Progenitor cell of endocrine pancreas (in vitro differentiated cells): Measurements from ENCODE around the gene CAPN12. TPM values are rescaled to one million over a fixed set of nuclear protein-coding genes. Genes with fewer than 3 reads are reported as not detected.
A peak's percentile ranks its signal among the peaks of the same experiment; 100 is the strongest.

Experiments
- DNase-seq: peaks from one replicate; pipeline ENCODE4 v3.0.0; 2021; ENCODE audit warnings: low spot score; ENCODE audit not compliant: unreplicated experiment
- H3K27ac Mint-ChIP-seq: 2 replicates; pipeline ENCODE4 v1.8.0; 2021; ENCODE audit warnings: mild to moderate bottlenecking, moderate library complexity, mixed read lengths
- H3K27me3 Mint-ChIP-seq: 2 replicates; pipeline ENCODE4 v1.8.0; 2021; ENCODE audit warnings: mixed read lengths
- H3K36me3 Mint-ChIP-seq: 2 replicates; pipeline ENCODE4 v1.8.0; 2022; ENCODE audit warnings: mixed read lengths; ENCODE audit not compliant: insufficient read depth
- H3K4me1 Mint-ChIP-seq: 2 replicates; pipeline ENCODE4 v1.8.0; 2021; ENCODE audit warnings: low read depth, mixed read lengths
- H3K4me3 Mint-ChIP-seq: 2 replicates; pipeline ENCODE4 v1.8.0; 2021; ENCODE audit warnings: low read depth, mild to moderate bottlenecking, moderate library complexity, mixed read lengths
- H3K9me3 Mint-ChIP-seq: 2 replicates; pipeline ENCODE4 v1.8.0; 2021; ENCODE audit warnings: low read depth, mixed read lengths
- total RNA-seq: library from RNA; stranded (reverse); gene quantifications from 2 replicates; pipeline ENCODE4 v1.2.1, GENCODE V29; 2021
- TF ChIP-seq, protein P1 (sequence below): fragments of 200-600 bp; sonication (generic); IDR thresholded peaks from one replicate; pipeline ENCODE4 v1.5.0; 2021; ENCODE audit warnings: antibody characterized with exemption, mild to moderate bottlenecking; ENCODE audit not compliant: unreplicated experiment

The CAPN12 gene
- total RNA-seq, 1 donor from 2014 or later = 4.1 TPM

- Mint-ChIP-seq H3K27me3 (no peaks in the 10 kb centered on the region), H3K4me1 (peaks cover 24% of the 10 kb centered on the region), H3K4me3 (no peak overlapping the region), H3K36me3 (peaks cover 18% of the 10 kb centered on the region), H3K9me3 (no peaks in the 10 kb centered on the region), H3K27ac (peak overlapping the region; percentile 86)
- TF ChIP-seq, protein P1, sequence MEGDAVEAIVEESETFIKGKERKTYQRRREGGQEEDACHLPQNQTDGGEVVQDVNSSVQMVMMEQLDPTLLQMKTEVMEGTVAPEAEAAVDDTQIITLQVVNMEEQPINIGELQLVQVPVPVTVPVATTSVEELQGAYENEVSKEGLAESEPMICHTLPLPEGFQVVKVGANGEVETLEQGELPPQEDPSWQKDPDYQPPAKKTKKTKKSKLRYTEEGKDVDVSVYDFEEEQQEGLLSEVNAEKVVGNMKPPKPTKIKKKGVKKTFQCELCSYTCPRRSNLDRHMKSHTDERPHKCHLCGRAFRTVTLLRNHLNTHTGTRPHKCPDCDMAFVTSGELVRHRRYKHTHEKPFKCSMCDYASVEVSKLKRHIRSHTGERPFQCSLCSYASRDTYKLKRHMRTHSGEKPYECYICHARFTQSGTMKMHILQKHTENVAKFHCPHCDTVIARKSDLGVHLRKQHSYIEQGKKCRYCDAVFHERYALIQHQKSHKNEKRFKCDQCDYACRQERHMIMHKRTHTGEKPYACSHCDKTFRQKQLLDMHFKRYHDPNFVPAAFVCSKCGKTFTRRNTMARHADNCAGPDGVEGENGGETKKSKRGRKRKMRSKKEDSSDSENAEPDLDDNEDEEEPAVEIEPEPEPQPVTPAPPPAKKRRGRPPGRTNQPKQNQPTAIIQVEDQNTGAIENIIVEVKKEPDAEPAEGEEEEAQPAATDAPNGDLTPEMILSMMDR = no peak
- no peak for DNase-seq
Observed at GRCh38 chr19:38701455-38702063, 42.7 kb downstream of the CAPN12 start.

DNA sequence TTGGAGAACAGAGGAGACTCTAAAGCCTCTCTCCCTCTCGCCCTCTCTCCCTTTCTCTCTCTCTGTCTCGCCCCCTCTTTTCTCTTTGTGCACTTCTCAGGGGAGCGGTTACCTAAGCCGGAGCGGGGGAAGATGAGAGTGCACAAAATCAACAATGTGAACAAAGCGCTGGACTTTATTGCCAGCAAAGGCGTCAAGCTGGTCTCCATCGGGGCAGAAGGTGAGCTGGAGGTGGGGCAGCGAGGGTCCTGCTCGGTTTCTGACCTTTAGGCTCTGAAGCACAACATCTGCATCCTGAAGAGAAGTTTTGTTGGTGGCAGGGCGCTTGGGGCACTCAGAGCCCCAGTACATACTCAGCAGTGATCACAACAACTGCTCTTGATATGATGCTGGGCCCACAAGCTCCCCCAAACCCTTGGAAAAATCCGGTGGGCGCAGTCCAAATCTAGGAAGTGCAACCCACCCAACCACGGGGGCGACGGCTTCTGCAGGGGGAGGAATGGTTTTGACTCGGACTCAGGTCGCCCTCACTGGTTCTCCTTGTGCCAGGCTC lies 43.3 kb downstream of the CAPN12 start:
- DNase-seq = no peak
- Mint-ChIP-seq H3K27me3 (no peaks in the 10 kb centered on the region), H3K9me3 (no peaks in the 10 kb centered on the region), H3K36me3 (peaks cover 14% of the 10 kb centered on the region), H3K27ac (peak overlapping the region; percentile 86), H3K4me1 (peaks cover 24% of the 10 kb centered on the region), H3K4me3 (no peak overlapping the region)
- TF ChIP-seq, protein P1 = no peak

GRCh38 chr19:38700350-38700901 lies 43.8 kb downstream of the CAPN12 start:
- Mint-ChIP-seq H3K9me3 (no peaks in the 10 kb centered on the region), H3K4me3 (no peak overlapping the region), H3K27me3 (no peaks in the 10 kb centered on the region), H3K4me1 (peaks cover 29% of the 10 kb centered on the region), H3K27ac (peak overlapping the region; percentile 86), H3K36me3 (peaks cover 12% of the 10 kb centered on the region)
- no peak for DNase-seq
- TF ChIP-seq, protein P1 = no peak

- no peaks in the 10 kb centered on the region for H3K27me3 Mint-ChIP-seq
Observed at GRCh38 chr19:38699647-38700349, 44.5 kb downstream of the CAPN12 start.

GRCh38 chr19:38699027-38699346 lies 45.3 kb downstream of the CAPN12 start:
- TF ChIP-seq, protein P1 = no peak
- no peak overlapping the region for H3K4me3 Mint-ChIP-seq
- peaks cover 8% of the 10 kb centered on the region for H3K36me3 Mint-ChIP-seq
- no peaks in the 10 kb centered on the region for H3K9me3 Mint-ChIP-seq
- DNase-seq = no peak
- peaks cover 40% of the 10 kb centered on the region for H3K4me1 Mint-ChIP-seq
- no peaks in the 10 kb centered on the region for H3K27me3 Mint-ChIP-seq
- H3K27ac Mint-ChIP-seq = peak overlapping the region; percentile 84

More at GRCh38 chr19:38699647-38700349, 44.5 kb downstream of the CAPN12 start:
- peaks cover 34% of the 10 kb centered on the region for H3K4me1 Mint-ChIP-seq
- no peak overlapping the region for H3K4me3 Mint-ChIP-seq
- H3K9me3 Mint-ChIP-seq = no peaks in the 10 kb centered on the region
- peak overlapping the region; percentile 86 for H3K27ac Mint-ChIP-seq
- no peak for DNase-seq
- H3K36me3 Mint-ChIP-seq = peaks cover 13% of the 10 kb centered on the region
- TF ChIP-seq, protein P1 = no peak
